GM21529 (cell line): ENCODE measurements around the gene PEX5L.

Experiments used
- ATAC-seq: cut with Tn5 transposase; IDR thresholded peaks from one replicate; pipeline ENCODE4 v1.9.1; 2021; ENCODE audit not compliant: unreplicated experiment

Gene PEX5L

GRCh38 chr3:179902061-179902460 is 134.7 kb downstream of the PEX5L start:
- no peak for ATAC-seq

- ATAC-seq, result peak; percentile 92
Measured at GRCh38 chr3:179898024-179898423, 138.7 kb downstream of the PEX5L start.

- no peak for ATAC-seq
Measured at GRCh38 chr3:179897231-179897630, 139.5 kb downstream of the PEX5L start.

- ATAC-seq, result no peak
Measured at GRCh38 chr3:179896507-179896906, 140.2 kb downstream of the PEX5L start.

- no peak for ATAC-seq
Measured at GRCh38 chr3:179895330-179895729, 141.4 kb downstream of the PEX5L start.

GRCh38 chr3:179887295-179887943 is 149.3 kb downstream of the PEX5L start:
- no peak for ATAC-seq

GRCh38 chr3:179885950-179886349 is 150.8 kb downstream of the PEX5L start:
- no peak for ATAC-seq

GRCh38 chr3:179884136-179884535 is 152.6 kb downstream of the PEX5L start:
- ATAC-seq, result no peak

GRCh38 chr3:179882292-179882691 is 154.4 kb downstream of the PEX5L start:
- ATAC-seq, result peak; percentile 73

- ATAC-seq, result no peak
Measured at GRCh38 chr3:179881791-179882190, 154.9 kb downstream of the PEX5L start.

GRCh38 chr3:179880868-179881267 is 155.9 kb downstream of the PEX5L start:
- no peak for ATAC-seq

GRCh38 chr3:179876440-179876839 is 160.3 kb downstream of the PEX5L start:
- no peak for ATAC-seq

- ATAC-seq, result no peak
Measured at GRCh38 chr3:179872842-179873241, 163.9 kb downstream of the PEX5L start.

GRCh38 chr3:179871782-179872181 is 165.0 kb downstream of the PEX5L start:
- no peak for ATAC-seq

GRCh38 chr3:179868715-179869114 is 168.0 kb downstream of the PEX5L start:
- ATAC-seq, result no peak

GRCh38 chr3:179867961-179868360 is 168.8 kb downstream of the PEX5L start:
- no peak for ATAC-seq

- ATAC-seq, result no peak
Measured at GRCh38 chr3:179865861-179866505, 170.8 kb downstream of the PEX5L start.

GRCh38 chr3:179861953-179862352 is 174.8 kb downstream of the PEX5L start:
- ATAC-seq, result no peak

- no peak for ATAC-seq
Measured at GRCh38 chr3:179861292-179861691, 175.4 kb downstream of the PEX5L start.

- ATAC-seq, result no peak
Measured at GRCh38 chr3:179860275-179861107, 176.2 kb downstream of the PEX5L start.

GRCh38 chr3:179853176-179853575 is 183.6 kb downstream of the PEX5L start:
- ATAC-seq, result peak; percentile 73
